ENCODE data around the gene DOCK3.

DNA sequence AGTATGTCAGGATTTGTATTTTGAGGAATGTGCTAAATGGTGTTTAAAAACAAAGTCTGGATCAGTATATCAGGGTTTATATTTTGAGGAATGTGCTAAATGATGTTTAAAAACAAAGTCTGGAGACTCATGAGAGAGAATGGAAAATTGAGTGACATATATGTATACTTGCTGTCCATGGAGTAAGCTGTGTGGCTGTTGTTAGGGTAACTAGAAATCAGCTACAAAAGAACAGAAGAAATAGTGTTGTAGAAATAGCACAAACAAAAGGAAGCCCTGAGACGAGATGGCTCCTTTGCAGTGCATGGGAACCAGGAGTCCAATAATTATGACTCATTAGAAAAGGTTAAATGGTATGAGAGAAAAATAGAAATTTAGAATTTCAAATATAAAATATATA lies 427.7 kb downstream of the DOCK3 start:
- no peak for TF ChIP-seq POLR2AphosphoS5 (IDR thresholded peaks at IDR 0.05)
- TF ChIP-seq, protein P1, sequence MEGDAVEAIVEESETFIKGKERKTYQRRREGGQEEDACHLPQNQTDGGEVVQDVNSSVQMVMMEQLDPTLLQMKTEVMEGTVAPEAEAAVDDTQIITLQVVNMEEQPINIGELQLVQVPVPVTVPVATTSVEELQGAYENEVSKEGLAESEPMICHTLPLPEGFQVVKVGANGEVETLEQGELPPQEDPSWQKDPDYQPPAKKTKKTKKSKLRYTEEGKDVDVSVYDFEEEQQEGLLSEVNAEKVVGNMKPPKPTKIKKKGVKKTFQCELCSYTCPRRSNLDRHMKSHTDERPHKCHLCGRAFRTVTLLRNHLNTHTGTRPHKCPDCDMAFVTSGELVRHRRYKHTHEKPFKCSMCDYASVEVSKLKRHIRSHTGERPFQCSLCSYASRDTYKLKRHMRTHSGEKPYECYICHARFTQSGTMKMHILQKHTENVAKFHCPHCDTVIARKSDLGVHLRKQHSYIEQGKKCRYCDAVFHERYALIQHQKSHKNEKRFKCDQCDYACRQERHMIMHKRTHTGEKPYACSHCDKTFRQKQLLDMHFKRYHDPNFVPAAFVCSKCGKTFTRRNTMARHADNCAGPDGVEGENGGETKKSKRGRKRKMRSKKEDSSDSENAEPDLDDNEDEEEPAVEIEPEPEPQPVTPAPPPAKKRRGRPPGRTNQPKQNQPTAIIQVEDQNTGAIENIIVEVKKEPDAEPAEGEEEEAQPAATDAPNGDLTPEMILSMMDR (IDR thresholded peaks at IDR 0.05; ENCODE audit: poor library complexity, severe bottlenecking), result no peak
- no peak for TF ChIP-seq RAD21 (conservative IDR thresholded peaks at IDR 0.05)
- TF ChIP-seq TAF1 (IDR thresholded peaks at IDR 0.05; ENCODE audit: low read depth), result no peak
- TF ChIP-seq, protein P2, sequence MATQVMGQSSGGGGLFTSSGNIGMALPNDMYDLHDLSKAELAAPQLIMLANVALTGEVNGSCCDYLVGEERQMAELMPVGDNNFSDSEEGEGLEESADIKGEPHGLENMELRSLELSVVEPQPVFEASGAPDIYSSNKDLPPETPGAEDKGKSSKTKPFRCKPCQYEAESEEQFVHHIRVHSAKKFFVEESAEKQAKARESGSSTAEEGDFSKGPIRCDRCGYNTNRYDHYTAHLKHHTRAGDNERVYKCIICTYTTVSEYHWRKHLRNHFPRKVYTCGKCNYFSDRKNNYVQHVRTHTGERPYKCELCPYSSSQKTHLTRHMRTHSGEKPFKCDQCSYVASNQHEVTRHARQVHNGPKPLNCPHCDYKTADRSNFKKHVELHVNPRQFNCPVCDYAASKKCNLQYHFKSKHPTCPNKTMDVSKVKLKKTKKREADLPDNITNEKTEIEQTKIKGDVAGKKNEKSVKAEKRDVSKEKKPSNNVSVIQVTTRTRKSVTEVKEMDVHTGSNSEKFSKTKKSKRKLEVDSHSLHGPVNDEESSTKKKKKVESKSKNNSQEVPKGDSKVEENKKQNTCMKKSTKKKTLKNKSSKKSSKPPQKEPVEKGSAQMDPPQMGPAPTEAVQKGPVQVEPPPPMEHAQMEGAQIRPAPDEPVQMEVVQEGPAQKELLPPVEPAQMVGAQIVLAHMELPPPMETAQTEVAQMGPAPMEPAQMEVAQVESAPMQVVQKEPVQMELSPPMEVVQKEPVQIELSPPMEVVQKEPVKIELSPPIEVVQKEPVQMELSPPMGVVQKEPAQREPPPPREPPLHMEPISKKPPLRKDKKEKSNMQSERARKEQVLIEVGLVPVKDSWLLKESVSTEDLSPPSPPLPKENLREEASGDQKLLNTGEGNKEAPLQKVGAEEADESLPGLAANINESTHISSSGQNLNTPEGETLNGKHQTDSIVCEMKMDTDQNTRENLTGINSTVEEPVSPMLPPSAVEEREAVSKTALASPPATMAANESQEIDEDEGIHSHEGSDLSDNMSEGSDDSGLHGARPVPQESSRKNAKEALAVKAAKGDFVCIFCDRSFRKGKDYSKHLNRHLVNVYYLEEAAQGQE (IDR thresholded peaks at IDR 0.05; ENCODE audit: borderline replicate concordance), result no peak
- TF ChIP-seq MXI1 (conservative IDR thresholded peaks at IDR 0.05; ENCODE audit: poor library complexity, severe bottlenecking), result no peak
- no peak for TF ChIP-seq EZH2 (IDR thresholded peaks at IDR 0.05; ENCODE audit: borderline replicate concordance, insufficient read depth, low read length, poor library complexity, severe bottlenecking)
- no peak for TF ChIP-seq EP300 (conservative IDR thresholded peaks at IDR 0.05; ENCODE audit: poor library complexity, severe bottlenecking)
- TF ChIP-seq SMC3 (conservative IDR thresholded peaks at IDR 0.05; ENCODE audit: poor library complexity), result no peak

Measured in neural cell (in vitro differentiated cells).